Measurements from ENCODE around the gene PRR3. TPM values are rescaled to one million over a fixed set of nuclear protein-coding genes. Genes with fewer than 3 reads are reported as not detected.

PRR3 gene
- total and polyA plus RNA-seq, 2 of the 13 experiments (the other 11 are each of a cell fraction or from before 2014, with no cell fraction given): 14.6 to 21.2 TPM

DNA sequence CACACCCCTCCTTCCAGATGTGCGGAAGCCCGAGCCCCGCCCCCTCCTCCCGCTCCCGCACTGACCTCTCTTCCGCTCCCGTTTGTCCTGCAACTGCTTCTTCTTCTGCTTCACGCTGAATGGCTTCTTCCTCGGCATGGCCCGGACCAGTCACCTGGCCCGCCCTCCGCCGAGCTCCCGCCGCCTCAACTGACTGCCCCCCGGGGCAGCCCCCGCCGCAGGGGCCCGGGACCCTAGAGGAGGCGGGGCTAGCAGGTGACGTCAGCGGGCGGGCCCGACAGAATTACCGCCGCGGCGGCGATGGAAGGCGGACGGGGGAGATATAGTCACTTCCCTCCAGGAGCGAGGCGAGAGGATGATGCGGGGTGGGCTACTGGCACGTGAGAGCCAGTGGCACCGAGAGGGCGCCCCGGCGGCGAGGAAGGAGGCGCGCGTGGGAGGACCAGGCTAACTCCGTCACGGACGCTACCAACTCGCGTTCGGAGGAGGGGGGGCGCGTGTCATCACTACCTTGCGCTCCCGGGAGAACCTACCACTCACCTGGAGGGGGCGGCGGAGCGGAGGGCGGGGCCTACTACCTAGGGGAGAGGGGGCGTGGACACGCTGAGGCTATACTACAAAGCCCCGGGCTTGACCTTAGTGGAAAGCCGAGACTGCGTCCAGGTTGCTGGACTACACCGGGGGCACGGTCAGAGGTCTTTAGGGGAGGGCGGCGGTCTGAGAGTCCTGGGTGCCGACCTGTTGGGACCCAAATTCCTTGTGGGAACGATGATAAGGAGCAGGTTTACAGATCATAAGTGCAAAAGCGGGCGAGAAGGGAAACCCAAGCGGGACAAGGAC, 809 bp upstream of the PRR3 start, which contains the start of gene GNL1 (continued):
- TF ChIP-seq, protein P1, sequence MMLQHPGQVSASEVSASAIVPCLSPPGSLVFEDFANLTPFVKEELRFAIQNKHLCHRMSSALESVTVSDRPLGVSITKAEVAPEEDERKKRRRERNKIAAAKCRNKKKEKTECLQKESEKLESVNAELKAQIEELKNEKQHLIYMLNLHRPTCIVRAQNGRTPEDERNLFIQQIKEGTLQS (CRISPR knock-in tag; IDR thresholded peaks at IDR 0.05): peak; percentile 73
- TF ChIP-seq YEATS4 (CRISPR knock-in tag; IDR thresholded peaks at IDR 0.05; ENCODE audit: borderline replicate concordance) (no peak), TMF1 (CRISPR knock-in tag; IDR thresholded peaks at IDR 0.05; ENCODE audit: low read depth) (peak; percentile 66; the same call in 1 of the 2 replicates), SETDB1 (CRISPR knock-in tag; IDR thresholded peaks at IDR 0.05; ENCODE audit: borderline replicate concordance) (no peak), NR1H2 (CRISPR knock-in tag; IDR thresholded peaks at IDR 0.05; ENCODE audit: borderline replicate concordance, low read depth) (no peak), SIN3B (IDR thresholded peaks at IDR 0.05; ENCODE audit: low read length) (no peak), KAT2B (IDR thresholded peaks at IDR 0.05; ENCODE audit: borderline replicate concordance, low read depth, low read length) (no peak), GTF2F1 (IDR thresholded peaks at IDR 0.05; ENCODE audit: low read length) (no peak), POLR2A (IDR thresholded peaks at IDR 0.05; ENCODE audit: insufficient read depth in 1 of 2, low read depth in 2 of 2, low read length in 2 of 2) (peak; percentile 82 to 85; a peak in 3 of 4 replicates), MAFK (conservative IDR thresholded peaks at IDR 0.05 in 1 of 2, IDR thresholded peaks at IDR 0.05 in 1 of 2; ENCODE audit: low read length in 2 of 2) (no peak), NKX3-1 (CRISPR knock-in tag; IDR thresholded peaks at IDR 0.05) (0 out of 2 replicates have a peak, but pooled peaks have one; percentile 64), ZNF232 (CRISPR knock-in tag; IDR thresholded peaks at IDR 0.05; ENCODE audit: borderline replicate concordance) (peak; percentile 87; the same call in 1 of the 2 replicates), TARDBP (CRISPR knock-in tag; IDR thresholded peaks at IDR 0.05) (peak; percentile 79), ZMAT3 (CRISPR knock-in tag; conservative IDR thresholded peaks at IDR 0.05) (0 out of 2 replicates have a peak, but pooled peaks have one; percentile 16), CENPBD1 (CRISPR knock-in tag; IDR thresholded peaks at IDR 0.05; ENCODE audit: borderline replicate concordance, low read depth) (peak; percentile 13; the same call in 1 of the 2 replicates), ZGPAT (CRISPR knock-in tag; IDR thresholded peaks at IDR 0.05) (peak; percentile 76), ZBTB4 (CRISPR knock-in tag; IDR thresholded peaks at IDR 0.05; ENCODE audit: borderline replicate concordance) (no peak), ISX (CRISPR knock-in tag; conservative IDR thresholded peaks at IDR 0.05) (0 out of 2 replicates have a peak, but pooled peaks have one; percentile 53), NFE2L2 (IDR thresholded peaks at IDR 0.05; ENCODE audit: low read length) (no peak), ZNF605 (CRISPR knock-in tag; IDR thresholded peaks at IDR 0.05) (no peak; the same call in 1 of the 2 replicates)
- TF ChIP-seq, protein P2, sequence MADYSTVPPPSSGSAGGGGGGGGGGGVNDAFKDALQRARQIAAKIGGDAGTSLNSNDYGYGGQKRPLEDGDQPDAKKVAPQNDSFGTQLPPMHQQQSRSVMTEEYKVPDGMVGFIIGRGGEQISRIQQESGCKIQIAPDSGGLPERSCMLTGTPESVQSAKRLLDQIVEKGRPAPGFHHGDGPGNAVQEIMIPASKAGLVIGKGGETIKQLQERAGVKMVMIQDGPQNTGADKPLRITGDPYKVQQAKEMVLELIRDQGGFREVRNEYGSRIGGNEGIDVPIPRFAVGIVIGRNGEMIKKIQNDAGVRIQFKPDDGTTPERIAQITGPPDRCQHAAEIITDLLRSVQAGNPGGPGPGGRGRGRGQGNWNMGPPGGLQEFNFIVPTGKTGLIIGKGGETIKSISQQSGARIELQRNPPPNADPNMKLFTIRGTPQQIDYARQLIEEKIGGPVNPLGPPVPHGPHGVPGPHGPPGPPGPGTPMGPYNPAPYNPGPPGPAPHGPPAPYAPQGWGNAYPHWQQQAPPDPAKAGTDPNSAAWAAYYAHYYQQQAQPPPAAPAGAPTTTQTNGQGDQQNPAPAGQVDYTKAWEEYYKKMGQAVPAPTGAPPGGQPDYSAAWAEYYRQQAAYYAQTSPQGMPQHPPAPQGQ (CRISPR knock-in tag; IDR thresholded peaks at IDR 0.05; ENCODE audit: borderline replicate concordance): no peak
- TF ChIP-seq, protein P3, sequence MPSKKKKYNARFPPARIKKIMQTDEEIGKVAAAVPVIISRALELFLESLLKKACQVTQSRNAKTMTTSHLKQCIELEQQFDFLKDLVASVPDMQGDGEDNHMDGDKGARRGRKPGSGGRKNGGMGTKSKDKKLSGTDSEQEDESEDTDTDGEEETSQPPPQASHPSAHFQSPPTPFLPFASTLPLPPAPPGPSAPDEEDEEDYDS (CRISPR knock-in tag; IDR thresholded peaks at IDR 0.05): peak; percentile 94
